Keratinocyte (primary cell): ENCODE results near the gene IRX5.

ENCODE experiments used
- EZH2 ChIP-seq: IDR thresholded peaks from one replicate; pipeline ENCODE4 v1.6.1; 2012; ENCODE audit warnings: inconsistent platforms, mild to moderate bottlenecking, low read length, moderate library complexity
- TF ChIP-seq, protein P1 (sequence below), 3 experiments: IDR thresholded peaks in 1 of 3; conservative IDR thresholded peaks in 1 of 3; optimal IDR thresholded peaks in 1 of 3; 2 replicates in 2 of 3; 3 replicates in 1 of 3; pipeline versions ENCODE3 to v1.5.1; 2011; ENCODE audit warnings: low read length in 3 of 3, mild to moderate bottlenecking in 3 of 3, moderate library complexity in 2 of 3, control low read depth in 1 of 3, inconsistent platforms in 1 of 3; ENCODE audit not compliant: insufficient read depth in 2 of 3; ENCODE audit errors: extremely low read depth in 1 of 3

- TF ChIP-seq, protein P1, sequence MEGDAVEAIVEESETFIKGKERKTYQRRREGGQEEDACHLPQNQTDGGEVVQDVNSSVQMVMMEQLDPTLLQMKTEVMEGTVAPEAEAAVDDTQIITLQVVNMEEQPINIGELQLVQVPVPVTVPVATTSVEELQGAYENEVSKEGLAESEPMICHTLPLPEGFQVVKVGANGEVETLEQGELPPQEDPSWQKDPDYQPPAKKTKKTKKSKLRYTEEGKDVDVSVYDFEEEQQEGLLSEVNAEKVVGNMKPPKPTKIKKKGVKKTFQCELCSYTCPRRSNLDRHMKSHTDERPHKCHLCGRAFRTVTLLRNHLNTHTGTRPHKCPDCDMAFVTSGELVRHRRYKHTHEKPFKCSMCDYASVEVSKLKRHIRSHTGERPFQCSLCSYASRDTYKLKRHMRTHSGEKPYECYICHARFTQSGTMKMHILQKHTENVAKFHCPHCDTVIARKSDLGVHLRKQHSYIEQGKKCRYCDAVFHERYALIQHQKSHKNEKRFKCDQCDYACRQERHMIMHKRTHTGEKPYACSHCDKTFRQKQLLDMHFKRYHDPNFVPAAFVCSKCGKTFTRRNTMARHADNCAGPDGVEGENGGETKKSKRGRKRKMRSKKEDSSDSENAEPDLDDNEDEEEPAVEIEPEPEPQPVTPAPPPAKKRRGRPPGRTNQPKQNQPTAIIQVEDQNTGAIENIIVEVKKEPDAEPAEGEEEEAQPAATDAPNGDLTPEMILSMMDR (optimal IDR thresholded peaks at IDR 0.05 in 1 of 3, IDR thresholded peaks at IDR 0.05 in 1 of 3, conservative IDR thresholded peaks at IDR 0.05 in 1 of 3; ENCODE audit: extremely low read depth in 1 of 3, insufficient read depth in 2 of 3, low read length in 3 of 3): no peak
- TF ChIP-seq EZH2: no peak
These were observed 3.3 kb upstream of the IRX5 start for GRCh38 chr16:54927125-54928015.
